HG02981 (cell line): ENCODE measurements around the gene ADGRA3.

Source experiments
- ATAC-seq: cut with Tn5 transposase; IDR thresholded peaks from one replicate; pipeline ENCODE4 v1.9.1; 2021; ENCODE audit warnings: mild to moderate bottlenecking, moderate library complexity; ENCODE audit not compliant: unreplicated experiment

Gene ADGRA3

GRCh38 chr4:22514001-22514400 is 1.9 kb downstream of the ADGRA3 start:
- no peak for ATAC-seq

GRCh38 chr4:22512306-22512705 is 3.6 kb downstream of the ADGRA3 start:
- no peak for ATAC-seq

GRCh38 chr4:22510750-22511149 is 5.1 kb downstream of the ADGRA3 start:
- no peak for ATAC-seq

- ATAC-seq, result no peak
These were observed 7.5 kb downstream of the ADGRA3 start for GRCh38 chr4:22508376-22508775.

- ATAC-seq, result no peak
These were observed 10.9 kb downstream of the ADGRA3 start for GRCh38 chr4:22504922-22505321.

GRCh38 chr4:22504447-22504846 is 11.4 kb downstream of the ADGRA3 start:
- ATAC-seq, result no peak

GRCh38 chr4:22502895-22503814 is 12.7 kb downstream of the ADGRA3 start:
- ATAC-seq, result no peak

GRCh38 chr4:22501715-22502095 is 14.2 kb downstream of the ADGRA3 start:
- ATAC-seq, result no peak

GRCh38 chr4:22500831-22501714 is 14.8 kb downstream of the ADGRA3 start:
- peak; percentile 73 for ATAC-seq

GRCh38 chr4:22500128-22500611 is 15.7 kb downstream of the ADGRA3 start:
- no peak for ATAC-seq

GRCh38 chr4:22498866-22499265 is 17.0 kb downstream of the ADGRA3 start:
- no peak for ATAC-seq

GRCh38 chr4:22496165-22496813 is 19.6 kb downstream of the ADGRA3 start:
- ATAC-seq, result no peak

GRCh38 chr4:22493523-22493922 is 22.3 kb downstream of the ADGRA3 start:
- no peak for ATAC-seq

GRCh38 chr4:22492987-22493386 is 22.9 kb downstream of the ADGRA3 start:
- ATAC-seq, result no peak

GRCh38 chr4:22491939-22492338 is 23.9 kb downstream of the ADGRA3 start:
- ATAC-seq, result no peak

GRCh38 chr4:22490718-22491315 is 25.0 kb downstream of the ADGRA3 start:
- ATAC-seq, result no peak

GRCh38 chr4:22488106-22488505 is 27.8 kb downstream of the ADGRA3 start:
- no peak for ATAC-seq

GRCh38 chr4:22487328-22487727 is 28.5 kb downstream of the ADGRA3 start:
- no peak for ATAC-seq

- ATAC-seq, result no peak
These were observed 29.6 kb downstream of the ADGRA3 start for GRCh38 chr4:22486276-22486675.

- ATAC-seq, result no peak
These were observed 30.1 kb downstream of the ADGRA3 start for GRCh38 chr4:22485737-22486136.

- ATAC-seq, result peak; percentile 51
These were observed 32.3 kb downstream of the ADGRA3 start for GRCh38 chr4:22483551-22483981.
